Retinal pigment epithelial cell (primary cell): Measurements from ENCODE around the gene RREB1.

Source experiments
- DNase-seq: peaks from one replicate; pipeline ENCODE4 v3.0.0-alpha.2; 2010; ENCODE audit warnings: low read depth
- H3K4me3 ChIP-seq: 2 replicates; pipeline ENCODE4 v1.5.1; 2011; ENCODE audit warnings: mild to moderate bottlenecking, low read length, control low read depth, moderate library complexity
- TF ChIP-seq, protein P1 (sequence below): conservative IDR thresholded peaks from 2 replicates; pipeline ENCODE4 v1.5.1; 2011; ENCODE audit warnings: low read depth, low read length, control low read depth, inconsistent platforms

RREB1 gene

DNA sequence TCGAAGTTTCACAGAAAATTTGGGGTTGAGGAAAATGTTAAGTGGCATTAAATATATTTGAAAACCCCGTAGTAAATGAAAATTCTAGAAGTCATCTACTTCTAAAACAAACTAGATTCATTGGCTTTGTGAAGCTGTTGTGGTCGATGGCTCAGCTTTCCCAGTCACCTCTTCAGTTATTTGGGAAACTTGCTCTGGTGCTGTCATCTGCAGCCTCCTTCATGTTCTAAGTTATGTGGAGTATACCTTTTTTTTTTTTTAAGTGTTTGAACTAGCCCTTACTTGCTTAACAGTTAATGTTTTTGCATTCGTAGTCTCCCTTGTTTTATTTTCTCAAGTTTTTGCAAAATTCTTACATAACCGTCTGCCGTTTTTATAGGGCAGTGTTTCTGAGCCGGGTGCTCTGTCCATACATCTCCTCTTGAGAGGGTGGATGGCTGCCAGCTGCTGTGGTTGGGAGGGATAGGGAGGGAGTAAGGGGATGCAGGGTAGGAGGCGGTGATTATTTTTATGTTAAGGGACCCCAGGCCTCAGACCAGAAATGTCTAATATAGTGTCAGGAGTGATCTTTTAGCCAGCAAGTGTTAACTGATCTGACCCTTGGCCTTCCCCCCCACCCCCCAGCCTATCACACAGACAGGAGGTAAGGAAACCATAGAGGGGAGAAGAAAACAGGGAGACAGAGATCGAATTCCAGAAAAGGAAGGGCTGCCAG is 7.1 kb downstream of the RREB1 start:
- TF ChIP-seq, protein P1, sequence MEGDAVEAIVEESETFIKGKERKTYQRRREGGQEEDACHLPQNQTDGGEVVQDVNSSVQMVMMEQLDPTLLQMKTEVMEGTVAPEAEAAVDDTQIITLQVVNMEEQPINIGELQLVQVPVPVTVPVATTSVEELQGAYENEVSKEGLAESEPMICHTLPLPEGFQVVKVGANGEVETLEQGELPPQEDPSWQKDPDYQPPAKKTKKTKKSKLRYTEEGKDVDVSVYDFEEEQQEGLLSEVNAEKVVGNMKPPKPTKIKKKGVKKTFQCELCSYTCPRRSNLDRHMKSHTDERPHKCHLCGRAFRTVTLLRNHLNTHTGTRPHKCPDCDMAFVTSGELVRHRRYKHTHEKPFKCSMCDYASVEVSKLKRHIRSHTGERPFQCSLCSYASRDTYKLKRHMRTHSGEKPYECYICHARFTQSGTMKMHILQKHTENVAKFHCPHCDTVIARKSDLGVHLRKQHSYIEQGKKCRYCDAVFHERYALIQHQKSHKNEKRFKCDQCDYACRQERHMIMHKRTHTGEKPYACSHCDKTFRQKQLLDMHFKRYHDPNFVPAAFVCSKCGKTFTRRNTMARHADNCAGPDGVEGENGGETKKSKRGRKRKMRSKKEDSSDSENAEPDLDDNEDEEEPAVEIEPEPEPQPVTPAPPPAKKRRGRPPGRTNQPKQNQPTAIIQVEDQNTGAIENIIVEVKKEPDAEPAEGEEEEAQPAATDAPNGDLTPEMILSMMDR: no peak
- DNase-seq: no peak
- no peak overlapping the region for H3K4me3 ChIP-seq

DNA sequence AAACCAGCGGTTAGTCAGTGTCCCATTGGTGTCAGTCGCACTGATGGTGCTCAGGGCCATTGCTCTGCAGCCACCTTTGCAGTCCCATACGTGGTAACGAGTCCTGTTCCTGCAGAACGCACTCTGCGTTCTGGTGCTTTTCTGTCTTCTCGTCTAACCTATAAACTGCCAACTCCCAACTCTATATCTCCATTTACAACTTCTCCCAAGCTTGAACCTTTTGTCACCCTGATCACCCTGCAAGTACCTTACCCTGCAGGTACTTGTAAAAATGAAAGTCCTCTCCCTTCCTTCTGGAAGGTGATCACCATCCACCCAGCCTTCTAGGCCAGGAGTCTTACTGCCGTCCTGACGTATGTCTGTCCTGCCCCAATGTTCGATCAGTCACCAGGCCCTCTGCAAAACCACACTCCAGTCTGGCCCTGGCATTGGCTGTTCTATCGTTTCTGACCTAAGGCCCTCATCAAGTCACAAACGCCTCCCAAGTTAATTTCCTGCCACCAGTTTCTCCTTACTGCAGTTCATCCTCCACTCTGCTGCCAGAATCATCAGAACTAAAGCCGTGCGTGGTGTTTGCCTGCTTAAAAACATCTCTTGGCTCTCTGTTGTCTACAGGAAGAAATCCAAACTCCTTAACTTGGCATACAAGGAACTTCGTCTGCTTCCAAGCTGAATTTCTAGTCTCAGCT is 7.9 kb downstream of the RREB1 start:
- TF ChIP-seq, protein P1: no peak
- DNase-seq: no peak
- H3K4me3 ChIP-seq: no peak overlapping the region

DNA sequence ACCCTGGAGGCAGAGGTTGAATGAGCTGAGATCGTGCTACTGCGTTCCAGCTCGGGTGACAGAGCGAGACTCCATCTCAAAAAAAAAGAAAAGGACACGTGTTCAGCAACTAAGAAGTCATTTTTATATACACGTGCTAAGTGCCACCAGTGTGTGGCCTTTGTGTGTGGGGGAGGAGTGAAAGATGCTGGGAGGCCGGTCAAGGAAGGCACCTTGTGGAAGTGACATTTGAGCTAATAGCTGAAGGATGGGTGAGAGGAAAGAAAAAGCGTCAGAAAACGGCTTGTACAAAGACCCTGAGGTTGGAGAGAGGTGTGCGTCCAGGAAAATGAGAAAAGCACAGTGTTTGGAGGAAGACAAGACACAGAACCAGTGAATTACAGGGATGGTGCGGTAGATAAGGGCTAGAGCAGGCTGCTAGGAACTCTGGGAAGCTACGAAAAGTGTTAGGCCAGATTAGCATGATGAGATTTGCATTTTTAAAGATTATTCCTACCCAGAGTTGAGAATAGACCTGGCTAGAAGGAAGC is 11.6 kb downstream of the RREB1 start:
- H3K4me3 ChIP-seq: no peak overlapping the region
- no peak for DNase-seq
- TF ChIP-seq, protein P1: no peak

DNA sequence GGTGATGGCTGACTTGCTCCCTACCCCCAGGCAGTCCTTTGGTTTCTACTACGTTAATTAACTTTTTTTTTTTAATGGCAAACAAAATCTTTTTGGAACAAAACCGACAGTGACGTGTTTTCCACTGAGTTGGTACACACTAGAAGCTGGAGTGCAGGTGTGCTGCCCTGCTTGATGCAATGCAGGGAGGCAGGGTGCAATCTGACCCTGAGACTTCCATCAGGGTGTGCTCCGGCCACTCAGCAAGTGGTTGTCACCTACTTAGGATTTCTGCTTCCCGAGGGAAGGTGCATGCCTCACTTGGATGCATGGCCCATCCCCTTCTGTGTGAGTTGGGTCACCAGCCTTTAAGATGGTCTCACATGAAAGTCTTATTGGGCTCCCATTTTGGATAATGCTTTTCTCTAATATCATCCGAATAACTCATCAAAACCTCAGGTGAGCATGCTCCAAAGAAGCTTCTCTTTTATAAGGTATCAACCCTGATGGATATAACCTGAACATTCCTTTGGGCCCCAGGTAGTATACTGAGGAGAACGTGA is 14.0 kb downstream of the RREB1 start:
- H3K4me3 ChIP-seq: no peak overlapping the region
- no peak for DNase-seq
- TF ChIP-seq, protein P1: no peak

DNA sequence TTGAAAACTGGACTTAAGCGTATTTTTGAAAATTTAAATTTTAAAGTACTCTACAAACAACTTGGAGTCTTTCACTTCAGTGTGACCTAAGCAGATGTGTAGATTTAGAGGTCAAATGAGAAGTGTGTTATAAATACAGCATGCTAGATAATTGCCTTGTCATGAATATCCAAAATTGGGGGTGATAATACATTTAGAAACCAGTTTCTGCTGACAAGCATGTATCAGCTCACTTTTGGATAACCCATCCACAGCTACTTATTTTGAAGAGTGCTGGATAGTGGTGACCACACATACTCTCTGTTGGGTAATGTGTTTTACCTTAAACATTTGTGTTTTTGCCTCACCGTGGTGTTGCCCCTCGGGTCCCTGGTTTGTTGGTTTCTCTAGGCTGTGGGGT is 14.9 kb downstream of the RREB1 start:
- no peak for DNase-seq
- H3K4me3 ChIP-seq: no peak overlapping the region
- TF ChIP-seq, protein P1: no peak

DNA sequence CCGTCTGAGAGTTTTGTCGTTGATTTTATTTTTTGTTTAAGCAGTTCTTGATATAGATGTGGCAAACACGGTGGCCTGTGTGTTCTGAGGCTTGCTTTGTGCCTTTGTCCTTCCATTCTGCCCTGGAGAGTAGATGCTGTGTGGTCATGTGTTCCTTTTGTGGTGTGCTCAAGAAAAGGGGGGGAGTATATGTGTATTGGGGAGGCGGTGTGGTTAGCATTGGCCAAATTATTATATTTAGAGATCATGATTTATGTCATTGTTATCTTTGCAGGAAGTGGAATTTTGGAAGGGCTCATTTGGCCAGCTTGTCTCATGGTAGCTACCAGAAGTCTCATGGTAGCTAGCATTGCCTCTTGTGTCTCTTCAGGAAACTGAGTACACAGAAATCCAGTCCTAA is 16.4 kb downstream of the RREB1 start:
- no peak for DNase-seq
- H3K4me3 ChIP-seq: no peak overlapping the region
- TF ChIP-seq, protein P1: no peak
